GM12865 (cell line): ENCODE results near the gene ABHD12.
"Not testable (repeated sequence)": the region's sequence is repeated elsewhere in the genome, so short reads cannot be mapped to it uniquely, and the experiment has no call there.

Experiments used
- DNase-seq: peaks from one replicate; pipeline ENCODE4 v3.0.0; 2010; ENCODE audit warnings: low read depth
- H3K4me3 ChIP-seq: 2 replicates; pipeline ENCODE4 v1.5.1; 2011; ENCODE audit warnings: mild to moderate bottlenecking, low read depth, low read length, control low read depth
- CTCF ChIP-seq: IDR thresholded peaks from 2 replicates; pipeline ENCODE4 v1.5.1; 2011; ENCODE audit warnings: low read length, control low read depth, low read depth, inconsistent platforms; ENCODE audit not compliant: insufficient read depth; ENCODE audit errors: missing control alignments

Gene ABHD12

GRCh38 chr20:25317351-25318075, 73.1 kb downstream of the ABHD12 start:
- no peak for DNase-seq
- H3K4me3 ChIP-seq, result no peak overlapping the region
- no peak for TF ChIP-seq CTCF

DNA sequence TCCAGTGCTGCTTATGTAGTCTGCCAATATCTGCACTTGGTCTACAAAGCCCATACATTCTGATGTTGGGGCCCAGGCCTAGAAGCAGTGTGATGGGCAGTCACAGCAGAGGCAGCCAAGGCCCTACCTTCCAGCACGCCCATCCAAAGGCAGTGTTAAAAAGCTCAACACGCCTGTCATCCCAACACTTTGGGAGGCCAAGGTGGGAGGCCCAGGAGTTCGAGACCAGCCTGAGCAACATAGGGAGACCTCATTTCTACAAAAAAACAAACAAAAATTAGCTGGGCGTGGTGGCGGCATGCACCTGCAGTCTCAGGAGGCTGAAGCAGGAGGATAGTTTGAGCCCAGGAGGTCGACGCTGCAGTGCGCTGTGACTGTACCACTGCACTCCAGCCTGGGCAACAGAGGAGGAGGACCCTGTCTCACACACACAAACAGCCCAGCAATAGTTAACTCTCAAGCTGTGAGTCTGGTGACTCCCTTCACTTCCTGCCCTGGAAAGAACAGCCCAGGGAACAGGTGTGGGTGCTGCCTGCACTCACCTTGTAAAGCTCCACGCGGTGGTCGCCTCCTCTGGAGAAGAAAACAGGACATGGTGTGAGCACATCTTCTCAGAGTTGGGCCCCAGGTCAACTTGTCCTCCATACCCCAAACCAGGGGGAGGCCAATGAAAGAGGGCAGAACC, 74.0 kb downstream of the ABHD12 start:
- no peak for TF ChIP-seq CTCF
- H3K4me3 ChIP-seq, result no peak overlapping the region
- DNase-seq, result no peak

GRCh38 chr20:25315418-25316210, 75.0 kb downstream of the ABHD12 start:
- DNase-seq, result no peak
- H3K4me3 ChIP-seq, result no peak overlapping the region
- TF ChIP-seq CTCF, result no peak

DNA sequence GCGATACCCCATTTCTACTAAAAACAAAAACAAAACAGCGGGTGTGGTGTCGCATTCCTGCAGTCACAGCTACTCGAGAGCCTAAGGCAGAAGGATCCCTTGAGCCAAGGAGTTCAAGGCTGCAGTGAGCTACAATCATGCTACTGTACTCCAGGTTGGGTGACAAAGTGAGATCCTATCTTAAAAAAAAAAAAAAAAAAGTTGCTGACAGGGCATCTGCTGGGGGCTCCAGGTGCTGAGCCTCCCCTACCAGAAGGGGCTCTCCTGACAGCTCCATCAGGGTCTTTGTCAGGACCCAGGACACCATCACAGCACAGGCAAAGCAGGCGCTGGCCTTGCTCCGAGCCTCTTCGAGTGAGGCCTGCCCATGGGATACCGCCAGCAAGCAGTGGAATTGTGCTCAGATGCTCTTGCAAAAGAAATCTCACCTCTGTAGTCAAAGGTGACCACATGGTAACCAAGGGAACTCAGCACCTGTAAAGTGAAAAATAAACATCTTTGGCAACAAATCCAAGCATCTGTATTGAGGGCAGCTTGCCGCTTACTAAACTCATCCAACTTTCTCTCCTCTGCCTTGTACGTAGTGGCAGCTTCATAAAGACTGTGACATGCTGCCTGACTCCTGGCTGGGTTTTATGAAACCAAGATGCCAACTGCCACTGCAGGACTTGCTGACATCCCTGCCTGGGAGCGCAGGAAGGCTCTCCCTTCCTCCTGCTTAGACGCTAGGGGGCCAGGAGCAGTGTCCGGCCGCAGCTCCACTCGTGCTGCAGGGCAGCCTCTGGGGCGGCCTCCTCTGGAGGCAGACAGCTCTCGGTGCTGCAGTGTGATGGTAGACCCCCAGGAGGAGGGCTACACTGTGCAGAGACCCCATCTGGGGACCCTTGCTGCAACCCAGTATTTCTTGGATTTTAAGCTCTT, 75.9 kb downstream of the ABHD12 start:
- no peak for DNase-seq
- H3K4me3 ChIP-seq, result no peak overlapping the region
- TF ChIP-seq CTCF, result no peak

DNA sequence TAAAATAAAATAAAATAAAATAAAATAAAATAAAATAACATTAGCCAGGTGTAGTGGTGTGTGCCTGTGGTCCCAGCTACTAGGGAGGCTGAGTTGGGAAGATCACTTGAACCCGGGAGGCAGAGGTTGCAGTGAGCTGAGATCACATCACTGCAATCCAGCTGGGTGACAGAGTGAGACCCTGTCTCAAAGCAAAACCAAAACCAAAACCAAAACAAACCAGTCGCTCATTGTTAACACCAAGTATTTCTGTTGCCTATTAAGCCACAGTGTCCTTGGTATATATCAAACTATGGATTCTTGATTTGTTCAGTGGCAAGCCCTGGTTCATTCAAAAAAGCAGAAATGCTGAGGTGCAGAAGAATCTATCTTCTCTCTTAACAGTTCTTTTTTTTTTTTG, 77.0 kb downstream of the ABHD12 start:
- no peak for TF ChIP-seq CTCF
- DNase-seq, result no peak
- H3K4me3 ChIP-seq, result no peak overlapping the region

- H3K4me3 ChIP-seq, DNase-seq: not testable (repeated sequence)
Measured at GRCh38 chr20:25312716-25313115, 77.9 kb downstream of the ABHD12 start.
